Thymus (tissue), 11 donors: ENCODE results near the gene ATP6V0E2. TPM values are rescaled to one million over a fixed set of nuclear protein-coding genes. Genes with fewer than 3 reads are reported as not detected.
"Not testable (repeated sequence)": the region's sequence is repeated elsewhere in the genome, so short reads cannot be mapped to it uniquely, and the experiment has no call there.

ENCODE experiments used
- DNase-seq, 9 donors: peaks; one replicate each; pipeline ENCODE4 v3.0.0-alpha.2; 2013; ENCODE audit warnings: low spot score in 9 of 9, low read depth in 6 of 9, missing footprints in 1 of 9
- H3K27ac ChIP-seq, 2 donors: one replicate each; pipeline ENCODE4 v1.5.1; 2013; ENCODE audit warnings: control low read depth in 1 of 2, low read depth in 1 of 2, low read length in 1 of 2, mild to moderate bottlenecking in 1 of 2, moderate library complexity in 1 of 2
- H3K27me3 ChIP-seq, 2 donors: one replicate each; pipeline ENCODE4 v1.5.1; 2013; ENCODE audit warnings: low read length in 1 of 2; ENCODE audit not compliant: control insufficient read depth in 2 of 2, insufficient read depth in 1 of 2
- H3K36me3 ChIP-seq, 2 donors: one replicate each; pipeline ENCODE4 v1.5.1; 2013; ENCODE audit warnings: low read length in 1 of 2, mild to moderate bottlenecking in 1 of 2, moderate library complexity in 1 of 2; ENCODE audit not compliant: control insufficient read depth in 2 of 2, insufficient read depth in 2 of 2
- H3K4me1 ChIP-seq, 2 donors: one replicate each; pipeline ENCODE4 v1.5.1; 2013; ENCODE audit warnings: low read length in 2 of 2; ENCODE audit not compliant: control insufficient read depth in 2 of 2, insufficient read depth in 2 of 2
- H3K4me3 ChIP-seq, 2 donors: one replicate each; pipeline ENCODE4 v1.5.1; 2013; ENCODE audit warnings: low read length in 2 of 2, control low read depth in 1 of 2, mild to moderate bottlenecking in 1 of 2
- H3K9me3 ChIP-seq, 2 donors: one replicate each; pipeline ENCODE4 v1.5.1; 2013; ENCODE audit warnings: low read length in 1 of 2, mild to moderate bottlenecking in 1 of 2; ENCODE audit not compliant: control insufficient read depth in 2 of 2, insufficient read depth in 1 of 2
- WGBS: extraction: QIAGEN DNeasy Blood & Tissue Kit; methylation state at CpG from one replicate; pipeline ENCODE4 v1.1.7; 2013; 5-methylcytosine and 5-hydroxymethylcytosine counted together
- polyA plus RNA-seq: library from polyadenylated mRNA; stranded (reverse); fragments of 200-250 nt; gene quantifications from one replicate; pipeline ENCODE4 v1.2.3, GENCODE V29; 2013
- total RNA-seq: library from RNA; stranded (reverse); fragments of 120-200 nt; gene quantifications from one replicate; pipeline ENCODE4 v1.2.4, GENCODE V29; 2013
- donor health status: healthy.

Gene ATP6V0E2
- total and polyA plus RNA-seq, 2 donors: 30.5 to 38.9 TPM

DNA sequence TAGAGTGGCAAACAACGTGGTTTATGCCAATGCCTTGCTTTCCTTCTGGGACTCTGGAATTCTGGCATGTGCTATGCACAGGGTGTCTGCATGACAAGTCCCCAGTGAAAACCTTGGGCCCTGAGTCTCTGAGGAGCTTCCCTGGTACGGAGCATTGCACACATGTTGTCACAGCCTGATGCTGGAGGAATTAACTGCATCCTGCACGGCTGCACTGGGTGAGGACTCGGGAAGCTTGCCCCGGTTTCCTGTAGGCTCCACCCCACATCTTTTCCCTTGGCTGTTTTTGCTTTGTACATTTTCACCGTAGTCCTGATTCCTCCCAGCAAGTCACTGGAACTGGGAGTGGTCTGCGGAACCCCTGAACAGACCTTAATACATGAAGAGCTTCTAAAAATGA, 52.6 kb downstream of the ATP6V0E2 start:
- WGBS: 91% methylated on average over 7 of the region's 7 CpGs
- H3K27me3 ChIP-seq, H3K4me3 ChIP-seq, H3K36me3 ChIP-seq, H3K9me3 ChIP-seq, H3K4me1 ChIP-seq, H3K27ac ChIP-seq, DNase-seq: not testable (repeated sequence)

Other genes starting within 250 kb of the ATP6V0E2 start
- gene ZNF467, start 100.4 kb upstream of the ATP6V0E2 start, total RNA-seq: 3.8 TPM
- gene ZNF467, start 100.4 kb upstream of the ATP6V0E2 start, polyA plus RNA-seq: 8.8 TPM
- gene ZNF862, start 35.6 kb upstream of the ATP6V0E2 start, total RNA-seq: 9.0 TPM
- 15.8 TPM for gene ZNF862, start 35.6 kb upstream of the ATP6V0E2 start, polyA plus RNA-seq